Naive B cell (primary cell): ENCODE measurements around the gene SERAC1. TPM values are rescaled to one million over a fixed set of nuclear protein-coding genes. Genes with fewer than 3 reads are reported as not detected.

Experiments
- ATAC-seq, 2 donors: fragments of 150-1000 bp; cut with Tn5 transposase; 2 replicates each; pipeline ENCODE4 v1.10.0; 2021; ENCODE audit warnings: low read depth in 2 of 2, mild to moderate bottlenecking in 2 of 2, moderate library complexity in 2 of 2
- DNase-seq: peaks from one replicate; pipeline ENCODE4 v3.0.0; 2022
- H3K27ac Mint-ChIP-seq, 6 donors: one replicate each; pipeline ENCODE4 v1.8.0; 2020 to 2022; ENCODE audit warnings: mild to moderate bottlenecking in 6 of 6, mixed read lengths in 6 of 6, moderate library complexity in 5 of 6, inconsistent platforms in 2 of 6
- H3K27me3 Mint-ChIP-seq, 3 donors: one replicate each; pipeline ENCODE4 v1.8.0; 2021 to 2022; ENCODE audit warnings: mixed read lengths in 3 of 3, mild to moderate bottlenecking in 1 of 3
- H3K36me3 Mint-ChIP-seq, 2 donors: one replicate each; pipeline ENCODE4 v1.8.0; 2020 to 2022; ENCODE audit warnings: mixed read lengths in 2 of 2, inconsistent platforms in 1 of 2, mild to moderate bottlenecking in 1 of 2
- H3K4me1 Mint-ChIP-seq, 3 donors: one replicate each; pipeline ENCODE4 v1.8.0; 2020 to 2022; ENCODE audit warnings: mixed read lengths in 3 of 3, inconsistent platforms in 1 of 3, mild to moderate bottlenecking in 1 of 3, moderate library complexity in 1 of 3
- H3K4me3 Mint-ChIP-seq, 8 donors: one replicate each; pipeline ENCODE4 v1.8.0; 2020 to 2022; ENCODE audit warnings: mild to moderate bottlenecking in 8 of 8, mixed read lengths in 8 of 8, moderate library complexity in 8 of 8, inconsistent platforms in 2 of 8
- H3K9me3 Mint-ChIP-seq, 7 donors: one replicate each; pipeline ENCODE4 v1.8.0; 2020 to 2022; ENCODE audit warnings: mixed read lengths in 7 of 7, mild to moderate bottlenecking in 5 of 7, inconsistent platforms in 2 of 7, moderate library complexity in 1 of 7
- polyA plus RNA-seq, 6 donors: library from polyadenylated mRNA; unstranded; fragments of 300-500 nt; fragmentation: Illumina TruSeq; gene quantifications; one replicate each; pipeline ENCODE4 v1.2.3, GENCODE V29; 2021; ENCODE audit warnings: low read depth in 6 of 6

SERAC1 gene
- polyA plus RNA-seq, 6 donors from 2014 or later: 0.99 to 2.3 (median 2.2) TPM; not detected in 1

- ATAC-seq: no peak
- Mint-ChIP-seq H3K4me1 (peaks cover 0 to under 1% (median 0%) of the 10 kb centered on the region in 3 donors), H3K27me3 (no peaks in the 10 kb centered on the region), H3K4me3 (no peak overlapping the region), H3K27ac (peak overlapping the region in 1 of 6 donors; percentile 83), H3K9me3 (peaks cover 0 to under 1% (median 0%) of the 10 kb centered on the region in 7 donors), H3K36me3 (peaks cover 7 to 16% of the 10 kb centered on the region in 2 donors)
- no peak for DNase-seq
These were observed 72.4 kb downstream of the SERAC1 start for GRCh38 chr6:158095671-158096070.

- Mint-ChIP-seq H3K27me3 (no peaks in the 10 kb centered on the region), H3K4me1 (no peaks in the 10 kb centered on the region), H3K36me3 (peaks cover 7 to 16% of the 10 kb centered on the region in 2 donors), H3K9me3 (no peaks in the 10 kb centered on the region), H3K4me3 (no peak overlapping the region), H3K27ac (no peak overlapping the region)
- no peak for ATAC-seq
- DNase-seq: no peak
These were observed 73.0 kb downstream of the SERAC1 start for GRCh38 chr6:158095031-158095430.

- Mint-ChIP-seq H3K9me3 (no peaks in the 10 kb centered on the region), H3K27ac (no peak overlapping the region), H3K36me3 (peaks cover 7 to 16% of the 10 kb centered on the region in 2 donors), H3K27me3 (no peaks in the 10 kb centered on the region), H3K4me1 (no peaks in the 10 kb centered on the region), H3K4me3 (no peak overlapping the region)
- DNase-seq (no peak), ATAC-seq (no peak)
These were observed 75.3 kb downstream of the SERAC1 start for GRCh38 chr6:158092806-158093205.

GRCh38 chr6:158087224-158087867 lies 80.7 kb downstream of the SERAC1 start:
- H3K27me3 Mint-ChIP-seq: no peaks in the 10 kb centered on the region
- no peaks in the 10 kb centered on the region for H3K36me3 Mint-ChIP-seq
- peak overlapping the region in 1 of 6 donors; percentile 38 for H3K27ac Mint-ChIP-seq
- peaks cover 0 to 9% (median 0%) of the 10 kb centered on the region in 3 donors for H3K4me1 Mint-ChIP-seq
- ATAC-seq (no peak), DNase-seq (no peak)
- no peak overlapping the region for H3K4me3 Mint-ChIP-seq
- no peaks in the 10 kb centered on the region for H3K9me3 Mint-ChIP-seq

- no peak for ATAC-seq
- no peaks in the 10 kb centered on the region for H3K9me3 Mint-ChIP-seq
- no peaks in the 10 kb centered on the region for H3K36me3 Mint-ChIP-seq
- no peak overlapping the region for H3K4me3 Mint-ChIP-seq
- peak overlapping the region in 1 of 6 donors; percentile 15 for H3K27ac Mint-ChIP-seq
- DNase-seq: no peak
- no peaks in the 10 kb centered on the region for H3K27me3 Mint-ChIP-seq
- peaks cover 0 to 9% (median 0%) of the 10 kb centered on the region in 3 donors for H3K4me1 Mint-ChIP-seq
These were observed 81.4 kb downstream of the SERAC1 start for GRCh38 chr6:158086504-158087223.

GRCh38 chr6:158086054-158086503 lies 82.0 kb downstream of the SERAC1 start:
- Mint-ChIP-seq H3K9me3 (no peaks in the 10 kb centered on the region), H3K4me3 (no peak overlapping the region), H3K27me3 (no peaks in the 10 kb centered on the region), H3K36me3 (peaks cover 0 to under 1% of the 10 kb centered on the region in 2 donors), H3K4me1 (peaks cover 0 to 9% (median 0%) of the 10 kb centered on the region in 3 donors), H3K27ac (no peak overlapping the region)
- no peak for DNase-seq
- no peak for ATAC-seq

- Mint-ChIP-seq H3K27ac (no peak overlapping the region), H3K9me3 (no peaks in the 10 kb centered on the region), H3K4me3 (no peak overlapping the region), H3K27me3 (no peaks in the 10 kb centered on the region), H3K4me1 (peaks cover 0 to 9% (median 0%) of the 10 kb centered on the region in 3 donors), H3K36me3 (peaks cover 0 to 7% of the 10 kb centered on the region in 2 donors)
- DNase-seq (no peak), ATAC-seq (no peak)
These were observed 82.6 kb downstream of the SERAC1 start for GRCh38 chr6:158085261-158086053.

GRCh38 chr6:158083455-158084325 lies 84.4 kb downstream of the SERAC1 start:
- H3K9me3 Mint-ChIP-seq: no peaks in the 10 kb centered on the region
- DNase-seq (no peak), ATAC-seq (no peak)
- peaks cover 0 to 7% of the 10 kb centered on the region in 2 donors for H3K36me3 Mint-ChIP-seq
- H3K4me1 Mint-ChIP-seq: peaks cover 0 to 9% (median 0%) of the 10 kb centered on the region in 3 donors
- H3K27me3 Mint-ChIP-seq: no peaks in the 10 kb centered on the region
- H3K27ac Mint-ChIP-seq: no peak overlapping the region
- no peak overlapping the region for H3K4me3 Mint-ChIP-seq

GRCh38 chr6:158081657-158081935 lies 86.5 kb downstream of the SERAC1 start:
- Mint-ChIP-seq H3K27me3 (no peaks in the 10 kb centered on the region), H3K4me3 (no peak overlapping the region), H3K4me1 (peaks cover 0 to 5% (median 0%) of the 10 kb centered on the region in 3 donors), H3K9me3 (no peaks in the 10 kb centered on the region), H3K36me3 (peaks cover 0 to 8% of the 10 kb centered on the region in 2 donors), H3K27ac (no peak overlapping the region)
- DNase-seq: no peak
- ATAC-seq: no peak

GRCh38 chr6:158080849-158081656 lies 87.0 kb downstream of the SERAC1 start:
- H3K4me3 Mint-ChIP-seq: no peak overlapping the region
- H3K36me3 Mint-ChIP-seq: peaks cover 0 to 10% of the 10 kb centered on the region in 2 donors
- H3K27me3 Mint-ChIP-seq: no peaks in the 10 kb centered on the region
- ATAC-seq: no peak
- no peak overlapping the region for H3K27ac Mint-ChIP-seq
- H3K9me3 Mint-ChIP-seq: no peaks in the 10 kb centered on the region
- H3K4me1 Mint-ChIP-seq: no peaks in the 10 kb centered on the region
- no peak for DNase-seq

- peaks cover 0 to 10% of the 10 kb centered on the region in 2 donors for H3K36me3 Mint-ChIP-seq
These were observed 89.7 kb downstream of the SERAC1 start for GRCh38 chr6:158078320-158078719.

GRCh38 chr6:158077676-158078075 lies 90.4 kb downstream of the SERAC1 start:
- ATAC-seq: no peak
- no peaks in the 10 kb centered on the region for H3K9me3 Mint-ChIP-seq
- H3K27me3 Mint-ChIP-seq: no peaks in the 10 kb centered on the region
- peak overlapping the region in 1 of 8 donors; percentile 10 for H3K4me3 Mint-ChIP-seq
- H3K36me3 Mint-ChIP-seq: peaks cover 0 to 10% of the 10 kb centered on the region in 2 donors
- no peaks in the 10 kb centered on the region for H3K4me1 Mint-ChIP-seq
- DNase-seq: no peak
- H3K27ac Mint-ChIP-seq: no peak overlapping the region

More at GRCh38 chr6:158078320-158078719, 89.7 kb downstream of the SERAC1 start:
- Mint-ChIP-seq H3K27ac (no peak overlapping the region), H3K4me3 (no peak overlapping the region), H3K4me1 (no peaks in the 10 kb centered on the region), H3K27me3 (no peaks in the 10 kb centered on the region), H3K9me3 (no peaks in the 10 kb centered on the region)
- ATAC-seq (no peak), DNase-seq (no peak)
